Skin epidermis (tissue), 12 donors: ENCODE measurements around the gene METTL26.
A peak's percentile ranks its signal among the peaks of the same experiment; 100 is the strongest.

Source experiments
- H3K27ac ChIP-seq, 21 experiments: fragments of 200-600 bp; sonication (generic) in 11 of 21; one replicate each; pipeline ENCODE4 v1.5.0; 2020; ENCODE audit warnings: mild to moderate bottlenecking in 3 of 21, inconsistent platforms in 2 of 21, moderate library complexity in 2 of 21
- H3K4me3 ChIP-seq, 7 experiments: fragments of 200-600 bp; sonication (generic) in 2 of 7; one replicate each; pipeline ENCODE4 v1.5.0; 2020; ENCODE audit warnings: inconsistent platforms in 2 of 7, mild to moderate bottlenecking in 2 of 7, moderate library complexity in 1 of 7

METTL26 gene

GRCh38 chr16:676565-676902, 40.4 kb upstream of the METTL26 start:
- no peak overlapping the region for H3K4me3 ChIP-seq
- H3K27ac ChIP-seq, result peak overlapping the region in 1 of 21 experiments; percentile 21

GRCh38 chr16:675884-676564, 39.9 kb upstream of the METTL26 start:
- peak overlapping the region in 3 of 7 experiments; percentile 15 to 32 (median 19) for H3K4me3 ChIP-seq
- H3K27ac ChIP-seq, result peak overlapping the region in 1 of 21 experiments; percentile 21

GRCh38 chr16:674968-675883, 39.1 kb upstream of the METTL26 start, which contains the start of gene RHBDL1:
Gene RHBDL1, plus strand, starts transcription at chr16:675671. Its CDS starts 120 bp downstream, at chr16:675791.
- Histone ChIP-seq H3K27ac (peak within 1 kb of the TSS in 1 of 21 experiments; percentile 21), H3K4me3 (peak within 1 kb of the TSS in 3 of 7 experiments; percentile 15 to 32 (median 19))

GRCh38 chr16:674214-674881, 38.2 kb upstream of the METTL26 start:
- Histone ChIP-seq H3K4me3 (no peak overlapping the region), H3K27ac (no peak overlapping the region)

GRCh38 chr16:673399-673991, 37.4 kb upstream of the METTL26 start:
- Histone ChIP-seq H3K27ac (no peak overlapping the region), H3K4me3 (no peak overlapping the region)

GRCh38 chr16:672851-673250, 36.7 kb upstream of the METTL26 start:
- H3K4me3 ChIP-seq, result no peak overlapping the region
- H3K27ac ChIP-seq, result no peak overlapping the region

- H3K4me3 ChIP-seq, result no peak overlapping the region
- no peak overlapping the region for H3K27ac ChIP-seq
Measured at GRCh38 chr16:672371-672770, 36.3 kb upstream of the METTL26 start.

- Histone ChIP-seq H3K4me3 (no peak overlapping the region), H3K27ac (no peak overlapping the region)
Measured at GRCh38 chr16:671353-672131, 35.4 kb upstream of the METTL26 start.

GRCh38 chr16:670485-671352, 34.6 kb upstream of the METTL26 start:
- Histone ChIP-seq H3K4me3 (no peak overlapping the region), H3K27ac (no peak overlapping the region)

- Histone ChIP-seq H3K27ac (peak overlapping the region in 1 of 21 experiments; percentile 98), H3K4me3 (no peak overlapping the region)
Measured at GRCh38 chr16:669666-670065, 33.6 kb upstream of the METTL26 start.

GRCh38 chr16:668519-669171, 32.5 kb upstream of the METTL26 start:
- peak overlapping the region; percentile 82 to 98 (median 93) for H3K27ac ChIP-seq

GRCh38 chr16:667780-668518, 31.8 kb upstream of the METTL26 start, which contains the start of gene RHOT2:
Gene RHOT2, plus strand, starts transcription at chr16:668132. Its CDS starts 68 bp downstream, at chr16:668200.
- H3K4me3 ChIP-seq, result peak within 1 kb of the TSS; percentile 70 to 98 (median 94)
- H3K27ac ChIP-seq, result peak within 1 kb of the TSS; percentile 82 to 98 (median 93)

More at GRCh38 chr16:668519-669171, 32.5 kb upstream of the METTL26 start:
- H3K4me3 ChIP-seq, result peak overlapping the region; percentile 70 to 98 (median 94)

GRCh38 chr16:667113-667779, 31.1 kb upstream of the METTL26 start:
- Histone ChIP-seq H3K4me3 (peak overlapping the region in 5 of 7 experiments; percentile 83 to 98 (median 96)), H3K27ac (peak overlapping the region in 20 of 21 experiments; percentile 5 to 96 (median 90))

GRCh38 chr16:666572-666971, 30.5 kb upstream of the METTL26 start:
- peak overlapping the region in 1 of 21 experiments; percentile 28 for H3K27ac ChIP-seq

GRCh38 chr16:662597-662996, 26.5 kb upstream of the METTL26 start:
- no peak overlapping the region for H3K27ac ChIP-seq
- H3K4me3 ChIP-seq, result no peak overlapping the region

More at GRCh38 chr16:666572-666971, 30.5 kb upstream of the METTL26 start:
- H3K4me3 ChIP-seq, result no peak overlapping the region

- no peak overlapping the region for H3K4me3 ChIP-seq
- H3K27ac ChIP-seq, result no peak overlapping the region
Measured at GRCh38 chr16:662095-662494, 26.0 kb upstream of the METTL26 start.
